T47D (cell line): ENCODE results near the gene BRSK1.
A peak's percentile ranks its signal among the peaks of the same experiment; 100 is the strongest.

Experiments used
- DNase-seq, 2 experiments: peaks; one replicate each; pipeline versions ENCODE4 v3.0.0 to v3.0.0-alpha.2; 2011 to 2012; ENCODE audit warnings: low read depth in 1 of 2, low spot score in 1 of 2
- JUND ChIP-seq: IDR thresholded peaks from 2 replicates; pipeline ENCODE4 v1.6.1; 2012; ENCODE audit warnings: low read depth
- in situ Hi-C: cut with HindIII; loops from 2 replicates; pipeline ENCODE4 v1.10.0; 2016; ENCODE audit warnings: low sequenced_read_pairs, low pct_unique_long_range_greater_than_20kb

The BRSK1 gene

DNA sequence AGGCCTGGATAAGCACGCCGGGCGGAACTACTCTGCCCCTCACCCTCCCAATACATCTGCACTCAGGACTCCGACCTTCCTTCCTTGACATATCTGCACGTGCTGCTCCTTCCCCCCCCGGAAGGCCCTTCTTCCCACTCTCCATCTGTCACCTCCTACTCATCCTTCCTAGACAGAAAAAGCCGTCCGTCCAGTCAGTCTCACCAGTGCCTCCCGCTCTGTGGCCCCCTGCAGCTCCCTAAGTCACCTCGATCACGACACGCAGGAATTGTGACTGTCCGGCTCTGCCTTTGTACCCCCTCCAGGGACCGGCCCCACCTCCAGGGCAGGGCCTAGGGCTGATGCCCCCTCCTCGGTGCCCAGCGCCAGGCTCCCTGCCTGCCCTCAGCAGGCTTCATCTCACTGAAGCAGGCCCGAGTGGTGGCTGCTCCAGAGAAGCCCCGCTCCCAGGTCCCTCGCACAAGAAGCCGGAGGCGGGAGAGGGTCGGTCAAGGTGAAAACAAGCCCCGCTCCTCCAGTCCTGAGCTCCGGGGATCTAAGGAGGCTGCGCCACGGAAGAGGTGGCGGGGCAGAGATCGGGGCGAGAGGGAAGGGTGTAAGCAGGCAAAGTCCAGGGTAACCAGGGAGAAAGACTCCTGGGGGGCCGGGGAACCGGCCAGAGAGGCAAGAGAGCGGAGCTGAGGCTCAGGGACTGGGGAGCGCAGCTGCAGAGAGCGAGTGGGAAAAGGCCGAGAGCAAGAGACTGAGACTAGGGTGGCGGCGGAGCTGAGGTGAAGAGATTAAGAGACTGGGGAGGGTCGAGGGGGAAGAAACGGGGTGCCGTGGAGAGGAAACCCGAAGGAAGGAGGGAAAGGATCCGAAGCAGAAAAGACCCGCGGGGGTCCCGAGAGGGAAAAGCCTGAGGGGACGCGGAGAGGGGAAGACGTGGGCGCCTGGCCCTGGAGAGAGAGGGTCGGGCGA lies 26.1 kb upstream of the BRSK1 start:
- no peak for TF ChIP-seq JUND

DNA sequence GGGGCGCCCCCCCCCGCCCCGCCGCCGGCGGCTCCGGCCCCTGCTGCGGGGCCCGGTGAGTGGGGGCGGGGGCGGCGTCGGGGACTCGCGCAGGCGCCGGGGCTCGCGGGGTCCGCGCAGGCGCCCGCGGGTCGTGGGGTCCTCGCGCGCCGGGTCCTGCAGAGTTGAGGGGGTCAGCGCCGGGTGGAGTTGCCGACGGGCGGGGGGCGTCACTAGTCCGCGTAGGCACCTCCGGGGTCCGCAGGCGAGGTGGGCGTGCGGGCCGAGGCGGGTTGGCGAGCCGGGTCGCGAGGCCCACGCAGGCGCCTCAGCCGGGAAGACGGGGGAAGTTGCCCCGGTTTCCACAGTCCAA lies 25.3 kb upstream of the BRSK1 start:
- no peak for TF ChIP-seq JUND
- no peak for DNase-seq
- in situ Hi-C loops, result no loop called here

More for the DNA sequence above, 26.1 kb upstream of the BRSK1 start:
- DNase-seq, result peak in 1 of 2 experiments; percentile 13
- in situ Hi-C loops, result no loop called here

DNA sequence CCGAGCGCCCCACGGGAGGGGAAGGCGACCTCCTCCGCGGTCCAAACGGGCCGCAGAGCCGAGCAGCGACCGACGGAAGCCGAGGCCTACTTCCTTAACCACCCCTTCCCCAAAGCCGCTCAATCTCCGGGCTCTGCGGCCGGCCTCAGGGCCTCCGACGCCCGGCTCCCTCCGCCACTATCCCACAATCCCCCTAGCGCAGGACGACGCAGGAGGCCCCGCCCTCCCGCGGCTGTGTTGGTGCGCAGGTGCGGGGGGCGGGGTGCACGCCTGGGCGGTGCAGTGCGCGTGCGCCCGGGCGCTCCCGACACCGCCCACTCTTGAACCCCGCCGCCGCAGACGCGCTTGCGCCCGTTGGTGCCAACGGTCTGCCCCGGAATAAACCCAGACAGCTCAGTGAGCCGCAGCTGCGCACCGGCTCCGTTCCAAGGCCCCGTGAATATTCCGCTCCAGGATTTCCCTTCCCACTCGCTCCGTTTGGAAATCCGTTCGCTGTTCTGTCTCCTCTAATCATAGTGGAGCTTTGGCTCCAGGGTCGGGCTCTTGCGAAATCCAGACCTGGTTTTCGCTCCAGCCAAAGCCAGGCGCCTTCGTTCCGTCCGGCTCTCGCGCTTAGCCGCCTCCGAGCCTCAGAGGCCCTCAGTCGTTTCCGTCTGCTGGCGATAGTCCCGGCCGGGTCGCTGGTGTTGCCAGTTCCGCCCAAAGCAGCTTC lies 24.8 kb upstream of the BRSK1 start, which contains the start of gene PPP6R1:
TSS of gene PPP6R1 (minus strand) at position 190 of the 712 bp plus-strand sequence. CDS start 11,914 bp downstream, outside the sequence.
- peak; percentile 78 for TF ChIP-seq JUND
- peak; percentile 97 to 99 for DNase-seq
- in situ Hi-C loops, result no loop called here

DNA sequence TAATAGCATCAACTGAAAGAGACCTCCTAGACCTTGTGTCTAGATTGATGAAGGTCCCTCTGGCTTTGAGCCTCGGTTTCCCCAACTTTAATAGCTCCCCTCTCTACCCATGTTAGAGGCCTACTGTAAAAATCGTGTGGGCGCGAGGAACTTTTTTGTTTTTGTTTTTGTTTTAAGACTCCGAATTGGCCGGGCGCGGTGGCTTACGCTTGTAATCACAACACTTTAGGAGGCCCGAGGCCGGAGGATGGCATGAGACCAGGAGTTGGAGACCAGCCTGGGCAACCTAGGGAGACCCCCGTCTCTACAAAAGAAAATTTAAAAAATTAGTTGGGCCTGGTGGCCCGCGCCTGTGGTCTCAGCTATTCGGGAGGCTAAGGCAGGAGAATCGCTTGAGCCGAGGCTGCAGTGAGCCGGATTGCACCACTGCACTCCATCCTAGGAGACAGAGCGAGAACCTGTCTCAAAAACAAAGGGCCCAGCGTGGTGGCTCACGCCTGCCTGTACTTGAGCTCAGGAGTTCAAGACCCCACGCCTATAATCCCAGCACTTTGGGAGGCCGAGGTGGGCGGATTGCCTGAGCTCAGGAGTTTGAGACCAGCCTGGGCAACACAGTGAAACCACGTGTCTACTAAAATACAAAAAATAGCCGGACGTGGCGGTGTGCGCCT lies 24.1 kb upstream of the BRSK1 start:
- in situ Hi-C loops, result no loop called here
- DNase-seq, result no peak
- no peak for TF ChIP-seq JUND

DNA sequence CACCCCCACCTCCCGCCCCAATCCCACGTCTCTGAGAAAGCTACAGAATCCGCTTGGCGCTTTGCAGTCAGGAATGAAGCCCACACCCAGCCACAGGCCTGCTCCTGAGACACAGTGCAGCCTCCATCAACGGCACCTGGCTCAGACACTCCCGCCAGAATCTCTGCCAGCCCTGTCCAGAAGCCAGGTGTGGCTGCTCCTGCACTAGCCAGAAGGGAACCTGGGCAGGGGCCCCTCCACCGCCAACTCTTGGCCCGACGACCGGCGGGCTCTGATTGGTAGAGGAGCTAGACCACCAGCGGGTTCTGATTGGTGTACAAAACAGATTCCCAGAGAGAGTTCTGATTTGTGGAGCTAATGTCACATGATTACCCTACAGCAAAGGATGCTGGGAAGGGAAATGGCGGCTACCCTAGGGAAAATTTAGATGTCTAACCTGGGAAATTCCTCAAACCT lies 22.1 kb upstream of the BRSK1 start:
- in situ Hi-C loops, result no loop called here

DNA sequence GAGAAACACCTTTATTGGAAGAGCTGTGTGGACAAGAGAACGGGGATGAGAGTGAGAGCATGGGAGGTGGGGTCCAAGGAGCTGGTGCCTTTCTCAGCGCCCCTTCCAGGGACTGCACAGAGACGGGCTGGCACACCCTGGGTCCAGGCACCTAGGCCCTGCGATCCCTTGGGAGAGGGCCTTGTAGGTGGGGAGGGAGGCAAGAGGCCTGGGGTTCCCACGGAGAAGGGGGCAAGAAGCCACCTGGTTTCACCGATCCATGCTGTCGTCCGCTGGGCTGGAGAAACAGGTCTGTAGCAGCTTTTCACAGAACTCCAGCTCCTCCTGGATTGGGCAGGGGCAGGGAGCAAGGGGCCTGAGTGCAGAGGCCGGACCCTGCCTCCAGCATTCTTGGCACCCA lies 21.4 kb upstream of the BRSK1 start:
- in situ Hi-C loops, result no loop called here
- no peak for DNase-seq
- TF ChIP-seq JUND, result no peak

More for the DNA sequence above, 22.1 kb upstream of the BRSK1 start:
- no peak for TF ChIP-seq JUND
- DNase-seq, result no peak

DNA sequence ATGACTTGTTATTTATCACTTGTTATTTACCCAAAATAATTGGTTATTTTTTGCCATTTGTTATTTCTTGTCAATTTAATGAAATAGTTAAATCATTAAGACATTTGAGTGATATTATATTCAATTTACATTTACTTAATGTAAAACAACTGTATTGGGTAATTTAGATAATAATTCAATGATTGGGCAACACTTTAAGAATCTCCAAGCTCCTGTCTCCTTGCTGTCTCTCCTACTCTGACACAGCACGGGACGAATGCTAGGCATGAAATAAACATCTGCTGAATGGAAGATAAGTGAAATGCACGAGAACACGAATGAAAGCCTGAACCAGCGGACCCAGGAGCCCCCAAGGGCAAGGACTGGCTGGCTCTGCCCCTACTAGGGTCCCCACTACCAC lies 19.3 kb upstream of the BRSK1 start:
- in situ Hi-C loops, result no loop called here
- DNase-seq, result no peak
- TF ChIP-seq JUND, result no peak

DNA sequence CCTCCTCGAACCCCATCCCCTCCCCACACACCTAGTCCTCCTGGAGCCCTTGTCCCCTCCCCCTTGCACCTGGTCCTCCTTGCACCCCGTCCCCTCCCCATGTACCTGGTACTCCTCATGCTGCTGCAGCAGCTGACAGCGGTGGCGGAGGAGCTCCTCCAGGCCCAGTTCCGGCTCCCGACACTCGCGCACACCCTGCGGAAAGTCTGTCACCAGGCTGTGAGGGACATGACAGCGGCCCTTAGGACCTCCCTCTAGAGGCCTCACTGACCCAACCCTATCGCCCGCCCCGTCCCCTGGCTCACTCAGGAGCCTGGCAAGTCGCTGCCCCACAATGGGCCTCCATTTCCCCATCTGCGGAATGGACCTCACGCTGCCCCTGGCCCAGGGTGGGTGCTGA lies 18.6 kb upstream of the BRSK1 start:
- no peak for TF ChIP-seq JUND
- DNase-seq, result no peak
- in situ Hi-C loops, result no loop called here

DNA sequence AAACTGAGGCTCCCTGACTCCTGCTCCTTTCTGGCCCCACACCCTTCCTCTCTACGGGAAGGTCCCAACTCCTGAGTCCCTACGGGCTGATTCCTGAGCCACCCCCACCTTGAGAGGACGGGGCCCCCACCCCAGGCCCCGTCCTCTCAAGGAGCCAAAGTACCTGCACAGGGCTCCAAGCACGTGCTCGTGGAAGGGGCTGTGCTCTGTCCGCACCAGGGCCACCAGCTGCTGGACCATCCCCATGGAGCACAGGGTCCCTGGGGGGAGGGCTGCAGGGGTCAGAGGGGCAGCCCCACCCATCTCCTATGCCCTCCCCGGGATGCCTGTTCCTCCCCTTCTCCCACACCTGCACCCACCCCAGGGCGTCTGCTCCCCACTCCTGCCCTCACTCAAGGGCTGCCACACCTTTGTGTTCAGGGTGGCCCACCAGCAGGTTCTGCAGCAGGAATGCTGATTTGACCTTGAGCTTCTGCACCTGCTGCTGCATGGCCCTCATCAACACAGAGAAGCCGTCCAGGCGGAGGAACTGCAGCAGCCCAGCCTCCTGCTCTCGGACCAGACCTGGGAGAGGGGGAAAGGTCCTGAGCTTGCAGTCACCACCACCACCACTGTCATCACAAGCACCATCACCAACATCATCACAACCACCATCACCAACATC lies 17.9 kb upstream of the BRSK1 start:
- in situ Hi-C loops, result no loop called here
- no peak for TF ChIP-seq JUND
- no peak for DNase-seq

DNA sequence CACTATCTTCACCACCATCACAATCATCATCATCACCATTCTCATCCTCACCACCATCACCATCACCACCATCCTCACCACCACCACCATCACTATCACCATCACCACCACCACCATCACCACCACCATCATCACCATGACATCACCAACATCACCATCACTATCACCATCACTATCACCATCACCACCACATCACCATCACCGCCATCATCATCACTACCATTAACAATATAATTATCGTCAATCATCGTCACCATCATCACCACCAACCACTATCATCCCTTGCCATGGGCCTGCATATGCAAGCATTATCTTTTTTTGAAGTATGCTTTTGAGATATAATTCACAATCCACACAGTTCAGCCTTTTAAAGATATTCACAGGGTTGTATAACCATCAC lies 17.4 kb upstream of the BRSK1 start:
- TF ChIP-seq JUND, result no peak
- in situ Hi-C loops, result no loop called here
- DNase-seq, result no peak

DNA sequence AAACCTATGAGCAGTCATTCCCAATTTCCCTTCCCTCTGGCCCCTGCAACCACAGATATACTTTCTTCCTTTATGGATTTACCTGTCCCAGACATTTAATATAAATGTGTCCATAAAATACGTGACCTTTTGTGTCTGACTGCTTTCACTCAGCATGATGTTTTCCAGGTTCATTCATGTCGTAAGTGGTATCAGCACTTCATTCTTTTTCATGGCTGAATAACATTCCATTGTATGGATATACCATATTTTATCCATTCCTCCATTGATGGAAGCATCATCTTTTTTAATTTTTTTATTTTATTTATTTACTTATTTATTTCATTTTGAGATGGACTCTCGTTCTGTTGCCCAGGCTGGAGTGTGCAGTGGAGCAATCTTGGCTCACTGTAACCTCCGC lies 17.0 kb upstream of the BRSK1 start:
- DNase-seq, result no peak

DNA sequence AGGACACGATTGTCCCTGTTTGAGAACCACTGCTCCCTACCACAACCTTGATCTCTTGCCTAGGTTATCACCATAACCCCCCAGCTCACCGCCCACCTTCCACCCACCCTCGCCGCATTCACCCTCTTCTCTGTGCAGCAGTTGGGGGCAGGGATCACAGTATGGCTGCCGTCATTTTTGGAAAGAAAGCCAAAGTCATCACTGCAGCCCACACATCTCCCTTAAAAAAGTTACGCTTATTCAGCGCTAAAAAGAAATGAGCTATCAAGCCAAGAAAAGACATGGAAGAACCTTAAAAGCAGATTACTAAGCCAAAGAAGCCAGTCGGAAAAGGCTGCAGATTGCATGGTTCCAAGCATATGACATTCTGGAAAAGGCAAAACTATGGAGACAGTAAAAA lies 14.5 kb upstream of the BRSK1 start:
- no peak for TF ChIP-seq JUND
- in situ Hi-C loops, result no loop called here

More for the DNA sequence above, 17.0 kb upstream of the BRSK1 start:
- TF ChIP-seq JUND, result no peak
- in situ Hi-C loops, result no loop called here

More for the DNA sequence above, 14.5 kb upstream of the BRSK1 start:
- no peak for DNase-seq
